H1 (cell line): ENCODE data around the gene ATF7IP. TPM values are rescaled to one million over a fixed set of nuclear protein-coding genes. Genes with fewer than 3 reads are reported as not detected.

Source experiments
- CTCF ChIA-PET: fragments of 300-600 bp; sonication (Branson Sonifier 250); formaldehyde crosslinking; loops from one replicate; lab custom pipeline; 2021; ENCODE audit not compliant: partially characterized antibody; lab: Charles Lee
- POLR2A ChIA-PET: fragments of 300-600 bp; sonication (Branson Sonifier 250); formaldehyde crosslinking; loops from one replicate; lab custom pipeline; 2021; ENCODE audit warnings: inconsistent platforms; ENCODE audit not compliant: partially characterized antibody; lab: Charles Lee
- DNase-seq, 2 experiments: peaks; one replicate each; pipeline versions ENCODE4 v3.0.0 to v3.0.0-alpha.2; 2010 to 2022; ENCODE audit warnings: low spot score in 2 of 2, low read depth in 1 of 2, mixed read lengths in 1 of 2
- FAIRE-seq: peaks from 2 replicates; lab custom pipeline; 2011; peaks lifted over from hg19 to GRCh38; lab: Jason Lieb, UNC
- H2AFZ ChIP-seq: 2 replicates; pipeline ENCODE4 v1.8.1; 2012; ENCODE audit warnings: low read length, inconsistent platforms
- H2AK5ac ChIP-seq: 2 replicates; pipeline ENCODE4 v1.6.1; 2013; ENCODE audit warnings: low read depth, low read length
- H2BK120ac ChIP-seq: replicated peaks from 2 replicates; pipeline ENCODE3; 2013; ENCODE audit warnings: low read depth, low read length, inconsistent platforms
- H2BK12ac ChIP-seq: 2 replicates; pipeline ENCODE4 v1.6.1; 2013; ENCODE audit warnings: low read depth, low read length
- H2BK15ac ChIP-seq: 2 replicates; pipeline ENCODE4 v1.6.1; 2013; ENCODE audit warnings: low read length
- H2BK20ac ChIP-seq: 2 replicates; pipeline ENCODE4 v1.6.1; 2013; ENCODE audit warnings: low read length
- H2BK5ac ChIP-seq: 2 replicates; pipeline ENCODE4 v1.6.1; 2013; ENCODE audit warnings: low read depth, low read length
- H3K14ac ChIP-seq: 2 replicates; pipeline ENCODE4 v1.6.1; 2013; ENCODE audit warnings: inconsistent platforms; ENCODE audit not compliant: insufficient read length
- H3K18ac ChIP-seq: 2 replicates; pipeline ENCODE4 v1.6.1; 2013; ENCODE audit warnings: low read length; ENCODE audit errors: extremely low read depth
- H3K23ac ChIP-seq: 2 replicates; pipeline ENCODE4 v1.6.1; 2013; ENCODE audit warnings: inconsistent platforms; ENCODE audit not compliant: insufficient read length
- H3K23me2 ChIP-seq: 2 replicates; pipeline ENCODE4 v1.6.1; 2013; ENCODE audit warnings: low read depth, low read length
- H3K27ac ChIP-seq: 2 replicates; pipeline ENCODE4 v1.6.1; 2011; ENCODE audit warnings: low read depth, low read length, inconsistent platforms
- H3K27me3 ChIP-seq, 4 experiments: replicated peaks in 1 of 4; 1 replicate in 1 of 4; 2 replicates in 3 of 4; pipeline versions ENCODE4 v1.6.1 to v1.8.1; 2011 to 2013; ENCODE audit warnings: low read length in 3 of 4, mild to moderate bottlenecking in 3 of 4, inconsistent platforms in 2 of 4, mixed read lengths in 2 of 4, moderate library complexity in 1 of 4; ENCODE audit not compliant: control insufficient read depth in 3 of 4, insufficient read depth in 3 of 4; ENCODE audit errors: extremely low read depth in 1 of 4
- H3K36me3 ChIP-seq, 4 experiments: 2 replicates each; pipeline versions ENCODE4 v1.6.1 to v1.8.1; 2011 to 2013; ENCODE audit warnings: mild to moderate bottlenecking in 4 of 4, low read length in 3 of 4, moderate library complexity in 2 of 4, control low read depth in 1 of 4, inconsistent platforms in 1 of 4; ENCODE audit not compliant: insufficient read depth in 4 of 4, control insufficient read depth in 2 of 4
- H3K4ac ChIP-seq: replicated peaks from 2 replicates; pipeline ENCODE3; 2013; ENCODE audit warnings: low read length, low read depth, mixed read lengths, inconsistent platforms; ENCODE audit not compliant: insufficient read length
- H3K4me1 ChIP-seq, 4 experiments: replicated peaks in 1 of 4; 1 replicate in 1 of 4; 2 replicates in 3 of 4; pipeline versions ENCODE4 v1.6.1 to v1.8.1; 2011 to 2013; ENCODE audit warnings: low read length in 3 of 4, inconsistent platforms in 2 of 4, mixed read lengths in 1 of 4; ENCODE audit not compliant: insufficient read depth in 4 of 4, control insufficient read depth in 3 of 4
- H3K4me2 ChIP-seq, 2 experiments: 2 replicates each; pipeline versions ENCODE4 v1.6.1 to v1.8.1; 2011 to 2013; ENCODE audit warnings: low read depth in 2 of 2, low read length in 2 of 2, control low read depth in 1 of 2, inconsistent platforms in 1 of 2, mild to moderate bottlenecking in 1 of 2; ENCODE audit not compliant: insufficient read depth in 1 of 2
- H3K4me3 ChIP-seq, 4 experiments: fragments of 200-600, 300-600 bp in 1 of 4; sonication (generic), shearing (Covaris generic), sonication (Bioruptor Twin) in 1 of 4; 2 replicates each; pipeline versions ENCODE4 v1.5.1 to v1.8.1; 2011 to 2016; ENCODE audit warnings: low read length in 4 of 4, low read depth in 3 of 4, control low read depth in 2 of 4, inconsistent platforms in 2 of 4, mild to moderate bottlenecking in 2 of 4, mixed read lengths in 1 of 4, moderate library complexity in 1 of 4; ENCODE audit not compliant: insufficient read depth in 2 of 4; ENCODE audit errors: extremely low read depth in 1 of 4
- H3K56ac ChIP-seq: replicated peaks from 2 replicates; pipeline ENCODE3; 2013; ENCODE audit warnings: low read depth, mild to moderate bottlenecking, mixed read lengths, low read length, inconsistent platforms; ENCODE audit not compliant: insufficient read length
- H3K79me1 ChIP-seq: 2 replicates; pipeline ENCODE4 v1.6.1; 2013; ENCODE audit warnings: low read depth, low read length, control low read depth
- H3K79me2 ChIP-seq, 2 experiments: 2 replicates each; pipeline versions ENCODE4 v1.6.1 to v1.8.1; 2012 to 2013; ENCODE audit warnings: low read length in 2 of 2, mild to moderate bottlenecking in 2 of 2, inconsistent platforms in 1 of 2; ENCODE audit not compliant: insufficient read depth in 2 of 2, control insufficient read depth in 1 of 2
- H3K9ac ChIP-seq, 4 experiments: replicated peaks in 1 of 4; 1 replicate in 1 of 4; 2 replicates in 3 of 4; pipeline versions ENCODE4 v1.6.1 to v1.8.1; 2011 to 2013; ENCODE audit warnings: low read depth in 3 of 4, low read length in 3 of 4, control low read depth in 2 of 4, mild to moderate bottlenecking in 2 of 4, moderate library complexity in 2 of 4, inconsistent platforms in 1 of 4; ENCODE audit errors: extremely low read depth in 1 of 4
- H3K9me3 ChIP-seq, 2 experiments: 2 replicates each; pipeline versions ENCODE4 v1.6.1 to v1.8.1; 2012 to 2013; ENCODE audit warnings: mild to moderate bottlenecking in 2 of 2, moderate library complexity in 2 of 2, control low read depth in 1 of 2, inconsistent platforms in 1 of 2, low read depth in 1 of 2, low read length in 1 of 2, mixed read lengths in 1 of 2; ENCODE audit not compliant: insufficient read depth in 2 of 2
- H4K20me1 ChIP-seq, 2 experiments: replicated peaks in 1 of 2; 2 replicates each; pipeline versions ENCODE3 to v1.8.1; 2011 to 2013; ENCODE audit warnings: inconsistent platforms in 2 of 2, low read length in 2 of 2, mild to moderate bottlenecking in 1 of 2; ENCODE audit not compliant: insufficient read depth in 2 of 2, control insufficient read depth in 1 of 2
- H4K5ac ChIP-seq: 2 replicates; pipeline ENCODE4 v1.6.1; 2013; ENCODE audit warnings: low read length, low read depth, mixed read lengths, inconsistent platforms; ENCODE audit not compliant: insufficient read length
- H4K8ac ChIP-seq: 2 replicates; pipeline ENCODE4 v1.8.0; 2013; ENCODE audit warnings: mild to moderate bottlenecking, moderate library complexity, low read length, inconsistent platforms; ENCODE audit not compliant: insufficient read depth; ENCODE audit errors: extremely low read depth
- H4K91ac ChIP-seq: replicated peaks from 2 replicates; pipeline ENCODE3; 2013; ENCODE audit warnings: low read length, mixed read lengths, inconsistent platforms; ENCODE audit not compliant: insufficient read length
- BCL11A ChIP-seq, 2 experiments: IDR thresholded peaks; one replicate each; pipeline ENCODE4 v1.6.1; 2011; ENCODE audit warnings: low read depth in 2 of 2, low read length in 2 of 2, mild to moderate bottlenecking in 2 of 2
- CHD1 ChIP-seq: IDR thresholded peaks from 2 replicates; pipeline ENCODE4 v1.6.1; 2012; ENCODE audit warnings: low read depth, low read length, improper control_type of control experiment
- CREB1 ChIP-seq: IDR thresholded peaks from 2 replicates; pipeline ENCODE4 v1.6.1; 2012; ENCODE audit warnings: inconsistent platforms
- JUN ChIP-seq: IDR thresholded peaks from 2 replicates; pipeline ENCODE4 v1.6.1; 2011; ENCODE audit warnings: low read depth, mild to moderate bottlenecking, improper control_type of control experiment, low read length
- KDM5A ChIP-seq: fragments of 200-600 bp; IDR thresholded peaks from 2 replicates; pipeline ENCODE4 v1.7.1; 2012; ENCODE audit warnings: mild to moderate bottlenecking, low read length, inconsistent platforms, mixed read lengths
- NANOG ChIP-seq: IDR thresholded peaks from 2 replicates; pipeline ENCODE4 v1.6.1; 2011; ENCODE audit warnings: low read length, low read depth, mild to moderate bottlenecking, inconsistent platforms; ENCODE audit not compliant: insufficient read depth, poor library complexity, severe bottlenecking
- SP4 ChIP-seq: IDR thresholded peaks from 2 replicates; pipeline ENCODE4 v1.6.1; 2012; ENCODE audit warnings: low read length, inconsistent platforms
- SUZ12 ChIP-seq: fragments of 200-600 bp; sonication (generic); IDR thresholded peaks from 2 replicates; pipeline ENCODE4 v1.6.1; 2012; ENCODE audit warnings: mild to moderate bottlenecking, inconsistent platforms, low read length, moderate library complexity, mixed read lengths
- WGBS, 2 experiments: shearing (Covaris generic) in 1 of 2; methylation state at CpG; one replicate each; pipeline versions ENCODE4 v1.1.6 to v1.1.7; 2013 to 2015; ENCODE audit warnings: low lambda C conversion rate in 2 of 2, mixed read lengths in 2 of 2, inconsistent platforms in 1 of 2, low coverage in 1 of 2, missing lambda C conversion rate in 1 of 2; ENCODE audit not compliant: insufficient replicate concordance in 2 of 2, insufficient coverage in 1 of 2, insufficient read length in 1 of 2; ENCODE audit errors: extremely low coverage in 1 of 2, missing lambda C conversion rate in 1 of 2; 5-methylcytosine and 5-hydroxymethylcytosine counted together
- polyA plus RNA-seq, 7 experiments: library from polyadenylated mRNA; depleted of rRNA in 3 of 7; stranded (reverse) in 5 of 7; unstranded in 2 of 7; fragments of >200 nt in 5 of 7; fragments of 200-250 nt in 2 of 7; gene quantifications; 1 replicate in 5 of 7; 2 replicates in 1 of 7; 4 replicates in 1 of 7; pipeline versions ENCODE4 v1.2.1 to v1.2.3, GENCODE V29; 2011 to 2013; ENCODE audit warnings: missing spikeins in 2 of 7, mixed read lengths in 2 of 7
- total RNA-seq: library from RNA; stranded (reverse); fragmentation: NEBNext Ultra II Directional; extraction: Animal tissue kit (Norgen Biotek cat#: 25700); gene quantifications from 2 replicates; pipeline ENCODE4 v1.2.1, GENCODE V29; 2021

The ATF7IP gene
- total and polyA plus RNA-seq, 2 of the 8 experiments (the other 6 are each of a cell fraction or from before 2014, with no cell fraction given) = 34.2 to 148 TPM

DNA sequence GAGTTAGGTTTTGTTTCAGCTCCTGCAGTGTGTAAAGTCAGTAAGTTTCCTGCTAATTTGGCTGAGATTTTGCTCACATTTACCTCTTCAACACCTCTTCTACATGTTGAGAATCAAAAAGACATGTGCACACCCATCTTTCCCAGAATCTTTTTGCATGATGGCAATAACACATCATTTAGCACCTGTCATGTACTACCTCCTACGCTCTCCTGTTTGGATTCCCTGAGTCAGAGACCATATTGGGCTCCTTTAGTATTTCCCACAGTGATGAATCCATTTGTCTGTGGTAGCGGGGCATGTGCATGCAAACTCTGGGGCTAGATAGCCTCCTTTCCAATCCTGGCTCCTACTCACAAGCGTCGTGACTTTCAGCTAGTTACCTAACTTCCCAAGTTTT is 182.1 kb downstream of the ATF7IP start:
- POLR2A ChIA-PET = no interaction called here
- Histone ChIP-seq H3K9ac (no peak overlapping the region), H3K36me3 (no peaks in the 10 kb centered on the region), H4K91ac (no peak overlapping the region), H2BK20ac (no peak overlapping the region), H4K5ac (no peak overlapping the region), H3K14ac (no peak overlapping the region), H2BK120ac (no peak overlapping the region), H3K56ac (no peak overlapping the region), H4K20me1 (no peaks in the 10 kb centered on the region), H3K4ac (no peak overlapping the region), H3K9me3 (no peaks in the 10 kb centered on the region), H3K79me2 (no peaks in the 10 kb centered on the region), H2AK5ac (no peak overlapping the region), H3K23me2 (no peaks in the 10 kb centered on the region), H2BK15ac (no peak overlapping the region), H2AFZ (no peak overlapping the region), H3K27ac (no peak overlapping the region), H2BK5ac (no peak overlapping the region), H3K27me3 (no peaks in the 10 kb centered on the region), H3K18ac (no peak overlapping the region), H3K4me2 (no peak overlapping the region), H3K4me3 (no peak overlapping the region), H3K4me1 (no peaks in the 10 kb centered on the region), H2BK12ac (no peak overlapping the region), H4K8ac (no peak overlapping the region), H3K79me1 (no peaks in the 10 kb centered on the region), H3K23ac (no peak overlapping the region)
- WGBS, 2 experiments = 92% methylated on average over 4 of the region's 4 CpGs; no CpG with 5 or more reads in 1 of the 2 experiments
- DNase-seq = no peak
- no peak for FAIRE-seq
- TF ChIP-seq CREB1 (no peak), BCL11A (IDR thresholded peaks at IDR 0.05; ENCODE audit: low read depth in 2 of 2, low read length in 2 of 2) (no peak), JUN (no peak), NANOG (no peak), CHD1 (no peak), SUZ12 (no peak), SP4 (no peak), KDM5A (no peak)
- CTCF ChIA-PET = interaction anchor here (1.1 to 1.6 kb wide), 2 partner anchors 13 to 72 kb away, joined by 4 read pairs; no protein-coding TSS in a partner anchor
